Erythroblast (primary cell): ENCODE results near the gene NUP107.

Source experiments
- GATA1 ChIP-seq: IDR thresholded peaks from 2 replicates; pipeline ENCODE4 v1.6.1; 2011; ENCODE audit warnings: low read depth, mild to moderate bottlenecking, control low read depth, low read length, moderate library complexity
- POLR2A ChIP-seq: IDR thresholded peaks from 2 replicates; pipeline ENCODE4 v1.6.1; 2011; ENCODE audit warnings: mild to moderate bottlenecking, low read length

- TF ChIP-seq POLR2A, result no peak
- TF ChIP-seq GATA1, result no peak
Measured at GRCh38 chr12:68686262-68686594, 550 bp upstream of the NUP107 start.
